ENCODE data around the gene TCTN1. TPM values are rescaled to one million over a fixed set of nuclear protein-coding genes. Genes with fewer than 3 reads are reported as not detected.

TCTN1 gene
- total and polyA plus RNA-seq, 2 of the 8 experiments (the other 6 are each of a cell fraction or from before 2014, with no cell fraction given), result 14.7 to 16.4 TPM

- no peak overlapping the region for H2BK20ac ChIP-seq (ENCODE audit: low read length)
- peaks cover 2 to 9% (median 3%) of the 10 kb centered on the region in 4 experiments; a peak in 6 of 7 replicates for H3K4me1 ChIP-seq (replicated peaks in 1 of 4; ENCODE audit: control insufficient read depth in 3 of 4, insufficient read depth in 4 of 4, low read length in 3 of 4)
- TF ChIP-seq TAF7 (optimal IDR thresholded peaks at IDR 0.05; ENCODE audit: borderline replicate concordance, low read depth, low read length) (no peak), SP2 (IDR thresholded peaks at IDR 0.05; ENCODE audit: low read length) (no peak), SP1 (IDR thresholded peaks at IDR 0.05; ENCODE audit: low read depth, low read length) (no peak), ATF3 (IDR thresholded peaks at IDR 0.05; ENCODE audit: insufficient read depth, low read depth, low read length) (no peak), SIRT6 (IDR thresholded peaks at IDR 0.05; ENCODE audit: low read length) (no peak), RFX5 (IDR thresholded peaks at IDR 0.05; ENCODE audit: borderline replicate concordance, low read depth, low read length) (no peak), ATF2 (IDR thresholded peaks at IDR 0.05; ENCODE audit: low read length) (no peak), RAD21 (IDR thresholded peaks at IDR 0.05 in 1 of 2, conservative IDR thresholded peaks at IDR 0.05 in 1 of 2; ENCODE audit: low read depth in 2 of 2, low read length in 2 of 2) (no peak)
- H3K56ac ChIP-seq (replicated peaks; ENCODE audit: insufficient read length, low read depth, low read length), result no peak overlapping the region
- no peak overlapping the region for H3K14ac ChIP-seq (ENCODE audit: insufficient read length)
- no peak overlapping the region for H2BK5ac ChIP-seq (ENCODE audit: low read depth, low read length)
- no peak overlapping the region for H2BK12ac ChIP-seq (ENCODE audit: low read depth, low read length)
- DNase-seq (ENCODE audit: low read depth in 1 of 2, low spot score in 2 of 2), result no peak
- no peak overlapping the region for H3K4me3 ChIP-seq (ENCODE audit: extremely low read depth in 1 of 4, insufficient read depth in 2 of 4, low read depth in 3 of 4, low read length in 4 of 4)
- no peak overlapping the region for H3K4ac ChIP-seq (replicated peaks; ENCODE audit: insufficient read length, low read depth, low read length)
- H3K27me3 ChIP-seq (replicated peaks in 1 of 4; ENCODE audit: control insufficient read depth in 3 of 4, extremely low read depth in 1 of 4, insufficient read depth in 3 of 4, low read length in 3 of 4), result no peaks in the 10 kb centered on the region
- H4K91ac ChIP-seq (replicated peaks; ENCODE audit: insufficient read length, low read length), result no peak overlapping the region
- peak overlapping the region; percentile 86; the same call in 1 of the 2 replicates for H4K8ac ChIP-seq (ENCODE audit: extremely low read depth, insufficient read depth, low read length)
- WGBS, 2 experiments (ENCODE audit: extremely low coverage in 1 of 2, insufficient coverage in 1 of 2, insufficient read length in 1 of 2, insufficient replicate concordance in 2 of 2, low coverage in 1 of 2, low lambda C conversion rate in 2 of 2, missing lambda C conversion rate in 1 of 2), result 91% methylated on average over 9 of the region's 9 CpGs; no CpG with 5 or more reads in 1 of the 2 experiments
- FAIRE-seq, result no peak
- POLR2A ChIA-PET (ENCODE audit: partially characterized antibody), result interaction anchor here (0.8 kb wide), 1 partner anchor 12 kb away, joined by 4 read pairs; no protein-coding TSS in a partner anchor
- H3K9me3 ChIP-seq (ENCODE audit: insufficient read depth in 2 of 2, low read depth in 1 of 2, low read length in 1 of 2), result no peaks in the 10 kb centered on the region
- no peak overlapping the region for H2BK120ac ChIP-seq (replicated peaks; ENCODE audit: low read depth, low read length)
- H2AFZ ChIP-seq (ENCODE audit: low read length), result no peak overlapping the region
- H3K23me2 ChIP-seq (ENCODE audit: low read depth, low read length), result no peaks in the 10 kb centered on the region
- no peak overlapping the region for H4K5ac ChIP-seq (ENCODE audit: insufficient read length, low read depth, low read length)
- no peak overlapping the region for H2AK5ac ChIP-seq (ENCODE audit: low read depth, low read length)
- no peaks in the 10 kb centered on the region for H3K36me3 ChIP-seq (ENCODE audit: control insufficient read depth in 2 of 4, insufficient read depth in 4 of 4, low read length in 3 of 4)
- H3K27ac ChIP-seq (ENCODE audit: low read depth, low read length), result no peak overlapping the region
- H3K4me2 ChIP-seq (ENCODE audit: insufficient read depth in 1 of 2, low read depth in 2 of 2, low read length in 2 of 2), result no peak overlapping the region
- H4K20me1 ChIP-seq (replicated peaks in 1 of 2; ENCODE audit: control insufficient read depth in 1 of 2, insufficient read depth in 2 of 2, low read length in 2 of 2), result no peaks in the 10 kb centered on the region
- H3K79me2 ChIP-seq (ENCODE audit: control insufficient read depth in 1 of 2, insufficient read depth in 2 of 2, low read length in 2 of 2), result no peaks in the 10 kb centered on the region
- no peak overlapping the region for H3K18ac ChIP-seq (ENCODE audit: extremely low read depth, low read length)
- H3K9ac ChIP-seq (replicated peaks in 1 of 4; ENCODE audit: extremely low read depth in 1 of 4, low read depth in 3 of 4, low read length in 3 of 4), result no peak overlapping the region
- no peaks in the 10 kb centered on the region for H3K79me1 ChIP-seq (ENCODE audit: low read depth, low read length)
- no peak overlapping the region for H2BK15ac ChIP-seq (ENCODE audit: low read length)
- CTCF ChIA-PET (ENCODE audit: partially characterized antibody), result interaction anchor here (0.5 to 1.2 kb wide), 4 partner anchors 12 to 1773 kb away, joined by 3 read pairs; partner anchors contain the start of gene CCDC63
- H3K23ac ChIP-seq (ENCODE audit: insufficient read length), result no peak overlapping the region
Measured at GRCh38 chr12:110657747-110658146, 43.8 kb downstream of the TCTN1 start.

All from H1 (cell line).